Gastrocnemius medialis (tissue), 4 donors: Measurements from ENCODE around the gene PLK1. TPM values are rescaled to one million over a fixed set of nuclear protein-coding genes. Genes with fewer than 3 reads are reported as not detected.
A peak's percentile ranks its signal among the peaks of the same experiment; 100 is the strongest.

Source experiments
- ATAC-seq, 2 donors: fragments of 150-250 bp; one replicate each; pipeline ENCODE4 v1.9.1; 2016
- DNase-seq, 2 donors: peaks; one replicate each; pipeline ENCODE4 v3.0.0-alpha.2; 2019
- H3K27ac ChIP-seq, 4 donors: fragments of 200-600 bp; sonication (generic); 1 replicate in 1 of 4; 2 replicates in 3 of 4; pipeline ENCODE4 v1.5.1; 2016 to 2018; ENCODE audit warnings: mild to moderate bottlenecking in 2 of 4, moderate library complexity in 1 of 4
- H3K27me3 ChIP-seq, 3 donors: fragments of 200-600 bp; sonication (generic) in 2 of 3; 1 replicate in 1 of 3; 2 replicates in 2 of 3; pipeline versions ENCODE4 v1.5.1 to v1.6.0; 2016 to 2019; ENCODE audit warnings: mild to moderate bottlenecking in 1 of 3, moderate library complexity in 1 of 3
- H3K36me3 ChIP-seq, 2 donors: fragments of 200-600 bp; sonication (generic) in 1 of 2; one replicate each; pipeline ENCODE4 v1.5.1; 2017 to 2018
- H3K4me1 ChIP-seq, 2 donors: fragments of 200-600 bp; sonication (generic) in 1 of 2; one replicate each; pipeline ENCODE4 v1.5.1; 2016 to 2017; ENCODE audit warnings: mild to moderate bottlenecking in 2 of 2
- H3K4me3 ChIP-seq, 4 donors: fragments of 200-600 bp; sonication (generic) in 3 of 4; 1 replicate in 1 of 4; 2 replicates in 3 of 4; pipeline ENCODE4 v1.5.1; 2016 to 2019; ENCODE audit warnings: mild to moderate bottlenecking in 2 of 4
- H3K9me3 ChIP-seq, 3 donors: fragments of 200-600 bp; sonication (generic) in 2 of 3; 1 replicate in 1 of 3; 2 replicates in 2 of 3; pipeline ENCODE4 v1.5.1; 2016 to 2019
- POLR2A ChIP-seq, 2 donors: fragments of 450-650 bp; IDR thresholded peaks; one replicate each; pipeline ENCODE4 v1.6.1; 2017; ENCODE audit warnings: antibody characterized with exemption in 2 of 2, mild to moderate bottlenecking in 2 of 2, moderate library complexity in 2 of 2
- in situ Hi-C, 4 donors: fragments of 200-750 bp; cut with MboI; loops; one replicate each; pipeline versions ENCODE4 v1.15.0 to v1.8.0; 2017; ENCODE audit warnings: low sequenced_read_pairs in 4 of 4
- intact Hi-C: fragments of 100-400 bp; cut with DNase I; formaldehyde crosslinking; loops from one replicate; pipeline ENCODE4 v1.15.1; 2023; ENCODE audit warnings: low total_unique reads
- total RNA-seq, 4 donors: library from RNA; depleted of rRNA; stranded (reverse); fragments of >200 nt; gene quantifications; one replicate each; pipeline versions ENCODE4 v1.1.0 to v1.2.3, GENCODE V29; 2016
- TF ChIP-seq, protein P1 (sequence below), 5 experiments: fragments of 450-650 bp in 3 of 5; fragments of 200-600 bp in 2 of 5; sonication (generic) in 2 of 5; IDR thresholded peaks in 4 of 5; conservative IDR thresholded peaks in 1 of 5; 1 replicate in 4 of 5; 2 replicates in 1 of 5; pipeline ENCODE4 v1.5.1; 2016 to 2019; ENCODE audit warnings: antibody characterized with exemption in 5 of 5, mild to moderate bottlenecking in 3 of 5, moderate library complexity in 3 of 5

Gene PLK1
- total RNA-seq, 4 donors from 2014 or later, result 0.05 to 6.2 (median 0.91) TPM

DNA sequence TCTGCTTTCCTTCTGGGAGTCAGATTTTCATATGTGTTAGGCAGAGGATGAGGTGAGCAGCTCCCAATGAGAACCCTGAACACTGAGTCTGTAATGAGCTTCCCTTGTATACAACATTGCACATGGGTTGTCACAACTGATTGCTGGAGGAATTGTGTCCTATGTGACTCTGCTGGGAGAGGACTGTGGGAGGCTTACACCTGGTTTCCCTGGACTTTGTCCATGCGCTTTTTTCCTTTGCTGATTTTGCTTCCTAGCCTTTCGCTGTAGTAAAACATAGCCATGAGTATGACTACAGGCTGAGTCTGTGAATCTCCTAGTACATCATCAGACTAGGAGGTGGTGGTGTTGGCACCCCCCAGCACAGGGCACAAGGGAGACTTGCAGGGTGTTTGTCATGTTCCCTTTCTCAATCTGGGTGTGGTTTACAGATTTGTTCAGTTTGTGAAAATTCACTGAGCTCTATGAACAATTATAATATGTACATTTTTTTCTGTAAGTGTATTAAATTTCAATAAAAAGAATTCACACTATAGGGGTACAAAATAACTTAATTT lies 1.7 kb upstream of the PLK1 start:
- H3K9me3 ChIP-seq, result no peaks in the 10 kb centered on the region
- TF ChIP-seq POLR2A (IDR thresholded peaks at IDR 0.05), result no peak
- TF ChIP-seq, protein P1, sequence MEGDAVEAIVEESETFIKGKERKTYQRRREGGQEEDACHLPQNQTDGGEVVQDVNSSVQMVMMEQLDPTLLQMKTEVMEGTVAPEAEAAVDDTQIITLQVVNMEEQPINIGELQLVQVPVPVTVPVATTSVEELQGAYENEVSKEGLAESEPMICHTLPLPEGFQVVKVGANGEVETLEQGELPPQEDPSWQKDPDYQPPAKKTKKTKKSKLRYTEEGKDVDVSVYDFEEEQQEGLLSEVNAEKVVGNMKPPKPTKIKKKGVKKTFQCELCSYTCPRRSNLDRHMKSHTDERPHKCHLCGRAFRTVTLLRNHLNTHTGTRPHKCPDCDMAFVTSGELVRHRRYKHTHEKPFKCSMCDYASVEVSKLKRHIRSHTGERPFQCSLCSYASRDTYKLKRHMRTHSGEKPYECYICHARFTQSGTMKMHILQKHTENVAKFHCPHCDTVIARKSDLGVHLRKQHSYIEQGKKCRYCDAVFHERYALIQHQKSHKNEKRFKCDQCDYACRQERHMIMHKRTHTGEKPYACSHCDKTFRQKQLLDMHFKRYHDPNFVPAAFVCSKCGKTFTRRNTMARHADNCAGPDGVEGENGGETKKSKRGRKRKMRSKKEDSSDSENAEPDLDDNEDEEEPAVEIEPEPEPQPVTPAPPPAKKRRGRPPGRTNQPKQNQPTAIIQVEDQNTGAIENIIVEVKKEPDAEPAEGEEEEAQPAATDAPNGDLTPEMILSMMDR (IDR thresholded peaks at IDR 0.05 in 4 of 5, conservative IDR thresholded peaks at IDR 0.05 in 1 of 5), result no peak
- H3K27ac ChIP-seq, result no peak overlapping the region
- peaks cover 0 to 21% of the 10 kb centered on the region in 2 donors for H3K36me3 ChIP-seq
- no peak overlapping the region for H3K4me3 ChIP-seq
- DNase-seq (no peak), ATAC-seq (no peak)
- peaks cover 5 to 8% of the 10 kb centered on the region in 2 donors for H3K4me1 ChIP-seq
- in situ Hi-C loops, result no loop called here
- no peaks in the 10 kb centered on the region for H3K27me3 ChIP-seq
- intact Hi-C loops, result no loop called here

GRCh38 chr16:23679274-23679985 lies 741 bp downstream of the PLK1 start:
- in situ Hi-C loops, result no loop called here
- Histone ChIP-seq H3K9me3 (no peaks in the 10 kb centered on the region), H3K27ac (no peak overlapping the region), H3K4me1 (peaks cover 5 to 8% of the 10 kb centered on the region in 2 donors), H3K36me3 (peaks cover 0 to 25% of the 10 kb centered on the region in 2 donors), H3K27me3 (no peaks in the 10 kb centered on the region), H3K4me3 (peak overlapping the region; percentile 59 to 75 (median 65))
- TF ChIP-seq POLR2A (IDR thresholded peaks at IDR 0.05), result no peak
- TF ChIP-seq, protein P1 (IDR thresholded peaks at IDR 0.05 in 4 of 5, conservative IDR thresholded peaks at IDR 0.05 in 1 of 5), result no peak
- intact Hi-C loops, result no loop called here
- no peak for ATAC-seq
- DNase-seq, result no peak

- in situ Hi-C loops, result no loop called here
- Histone ChIP-seq H3K27me3 (no peaks in the 10 kb centered on the region), H3K36me3 (peaks cover 0 to 25% of the 10 kb centered on the region in 2 donors), H3K27ac (no peak overlapping the region), H3K9me3 (no peaks in the 10 kb centered on the region), H3K4me1 (peaks cover 5 to 8% of the 10 kb centered on the region in 2 donors), H3K4me3 (no peak overlapping the region)
- no peak for ATAC-seq
- TF ChIP-seq, protein P1 (IDR thresholded peaks at IDR 0.05 in 4 of 5, conservative IDR thresholded peaks at IDR 0.05 in 1 of 5), result no peak
- no peak for TF ChIP-seq POLR2A (IDR thresholded peaks at IDR 0.05)
- intact Hi-C loops, result no loop called here
- DNase-seq, result no peak
Observed at GRCh38 chr16:23679986-23680336, 1.3 kb downstream of the PLK1 start.

DNA sequence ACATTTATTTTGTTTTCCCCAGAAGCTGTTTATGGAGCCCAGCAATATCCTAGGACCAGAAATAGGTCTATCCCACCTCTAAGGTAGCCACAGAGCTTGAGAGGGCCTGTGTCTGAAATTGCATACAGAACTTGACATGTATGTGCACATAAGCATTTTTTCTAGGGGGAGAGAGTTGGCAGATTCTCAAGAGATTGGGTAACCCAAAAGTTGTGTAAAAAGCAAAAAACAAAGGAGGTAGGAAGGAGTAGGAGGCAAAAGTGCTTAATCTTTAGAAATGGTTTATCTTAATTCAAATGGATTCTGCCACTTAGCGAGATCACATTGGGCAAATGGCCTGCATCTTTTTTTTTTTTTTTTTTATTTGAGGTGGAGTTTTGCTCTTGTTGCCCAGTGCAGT lies 3.5 kb downstream of the PLK1 start:
- Histone ChIP-seq H3K4me3 (no peak overlapping the region), H3K9me3 (no peaks in the 10 kb centered on the region), H3K27me3 (no peaks in the 10 kb centered on the region), H3K27ac (no peak overlapping the region), H3K36me3 (peaks cover 0 to 40% of the 10 kb centered on the region in 2 donors), H3K4me1 (peaks cover 5 to 8% of the 10 kb centered on the region in 2 donors)
- no peak for TF ChIP-seq POLR2A (IDR thresholded peaks at IDR 0.05)
- TF ChIP-seq, protein P1 (IDR thresholded peaks at IDR 0.05 in 4 of 5, conservative IDR thresholded peaks at IDR 0.05 in 1 of 5), result no peak
- ATAC-seq (no peak), DNase-seq (no peak)
- intact Hi-C loops, result no loop called here
- in situ Hi-C loops, result no loop called here
